PC-9 (cell line): Measurements from ENCODE around the gene GADD45A. TPM values are rescaled to one million over a fixed set of nuclear protein-coding genes. Genes with fewer than 3 reads are reported as not detected.

Experiments used
- BruUV-seq: library from RNA; stranded (reverse); fragments of 400-500 nt; replicated peaks from 2 replicates; lab custom pipeline; 2021; lab: Mats Ljungman, UMichigan
- CTCF ChIA-PET: fragments of 300-600 bp; sonication (Branson Sonifier 250); formaldehyde crosslinking; loops from one replicate; lab custom pipeline; 2022; ENCODE audit warnings: antibody characterized with exemption; lab: Charles Lee
- POLR2A ChIA-PET: fragments of 300-600 bp; sonication (Branson Sonifier 250); formaldehyde crosslinking; loops from one replicate; lab custom pipeline; 2022; ENCODE audit warnings: antibody characterized with exemption; ENCODE audit not compliant: unreplicated experiment; lab: Charles Lee
- DNase-seq, 2 experiments: peaks; one replicate each; pipeline versions ENCODE4 v3.0.0 to v3.0.0-alpha.2; 2015 to 2022; ENCODE audit warnings: mixed read lengths in 1 of 2
- H2AFZ ChIP-seq: fragments of 200-600 bp; sonication (generic); 2 replicates; pipeline ENCODE4 v1.8.1; 2017; ENCODE audit warnings: antibody characterized with exemption
- H3F3A ChIP-seq: fragments of 200-600 bp; sonication (generic); 2 replicates; pipeline ENCODE4 v1.8.1; 2017; ENCODE audit warnings: antibody characterized with exemption, mild to moderate bottlenecking, low read depth; ENCODE audit not compliant: insufficient read depth
- H3K27ac ChIP-seq: fragments of 200-600 bp; sonication (generic); 2 replicates; pipeline ENCODE4 v1.6.1; 2016; ENCODE audit warnings: mixed run types
- H3K27me3 ChIP-seq: fragments of 200-600 bp; sonication (generic); 2 replicates; pipeline ENCODE4 v1.6.1; 2016; ENCODE audit warnings: low read depth, mixed run types; ENCODE audit not compliant: insufficient read depth
- H3K36me3 ChIP-seq: fragments of 200-600 bp; sonication (generic); 2 replicates; pipeline ENCODE4 v1.6.1; 2016; ENCODE audit warnings: low read depth, mixed run types
- H3K4me1 ChIP-seq: fragments of 200-600 bp; sonication (generic); replicated peaks from 2 replicates; pipeline ENCODE4 v1.6.1; 2016; ENCODE audit warnings: mixed run types; ENCODE audit not compliant: insufficient read depth
- H3K4me2 ChIP-seq: fragments of 200-600 bp; sonication (generic); 2 replicates; pipeline ENCODE4 v1.6.1; 2017; ENCODE audit warnings: mixed run types
- H3K4me3 ChIP-seq: fragments of 200-600 bp; sonication (generic); 2 replicates; pipeline ENCODE4 v1.6.1; 2016; ENCODE audit warnings: mixed run types
- H3K79me2 ChIP-seq: fragments of 200-600 bp; sonication (generic); 2 replicates; pipeline ENCODE4 v1.6.1; 2017; ENCODE audit warnings: low read depth, mixed run types
- H3K9me2 ChIP-seq: fragments of 200-600 bp; sonication (generic); 2 replicates; pipeline ENCODE4 v1.8.1; 2017; ENCODE audit warnings: mild to moderate bottlenecking; ENCODE audit not compliant: insufficient read depth
- H3K9me3 ChIP-seq: fragments of 200-600 bp; sonication (generic); 2 replicates; pipeline ENCODE4 v1.8.1; 2016; ENCODE audit warnings: low read depth; ENCODE audit not compliant: insufficient read depth
- H4K20me1 ChIP-seq: fragments of 200-600 bp; sonication (generic); 2 replicates; pipeline ENCODE4 v1.8.1; 2017; ENCODE audit not compliant: insufficient read depth
- EZH2 ChIP-seq: fragments of 200-600 bp; sonication (generic); IDR thresholded peaks from 2 replicates; pipeline ENCODE4 v1.8.0; 2017; ENCODE audit warnings: antibody characterized with exemption, low read depth
- intact Hi-C: fragments of 100-400 bp; cut with micrococcal nuclease; formaldehyde crosslinking; loops from one replicate; pipeline ENCODE4 v1.10.0; 2022; ENCODE audit not compliant: unreplicated experiment
- total RNA-seq: library from RNA; stranded (reverse); gene quantifications from 2 replicates; pipeline ENCODE4 v1.2.3, GENCODE V29; 2021
- TF ChIP-seq, protein P1 (sequence below): fragments of 200-600 bp; sonication (generic); conservative IDR thresholded peaks from 2 replicates; pipeline ENCODE4 v1.6.1; 2017; ENCODE audit warnings: mixed run types, antibody characterized with exemption, mild to moderate bottlenecking, moderate library complexity

The GADD45A gene
- total RNA-seq, 1 experiment from 2014 or later = 63.6 TPM

GRCh38 chr1:67716800-67717199 lies 31.8 kb downstream of the GADD45A start:
- intact Hi-C loops = no loop called here

GRCh38 chr1:67717876-67718275 lies 32.9 kb downstream of the GADD45A start:
- Histone ChIP-seq H3K79me2 (peaks cover 4% of the 10 kb centered on the region; the same call in 1 of the 2 replicates), H3K4me2 (peak overlapping the region; percentile 9; the same call in 1 of the 2 replicates), H4K20me1 (no peaks in the 10 kb centered on the region), H3F3A (peaks cover 13% of the 10 kb centered on the region), H3K27me3 (no peaks in the 10 kb centered on the region), H3K27ac (no peak overlapping the region), H3K36me3 (no peaks in the 10 kb centered on the region), H3K4me3 (no peak overlapping the region), H3K4me1 (peaks cover 43% of the 10 kb centered on the region), H3K9me3 (no peaks in the 10 kb centered on the region), H3K9me2 (no peaks in the 10 kb centered on the region), H2AFZ (no peak overlapping the region)
- intact Hi-C loops = no loop called here
- no TSS peak for BruUV-seq
- no peak for TF ChIP-seq EZH2
- TF ChIP-seq, protein P1, sequence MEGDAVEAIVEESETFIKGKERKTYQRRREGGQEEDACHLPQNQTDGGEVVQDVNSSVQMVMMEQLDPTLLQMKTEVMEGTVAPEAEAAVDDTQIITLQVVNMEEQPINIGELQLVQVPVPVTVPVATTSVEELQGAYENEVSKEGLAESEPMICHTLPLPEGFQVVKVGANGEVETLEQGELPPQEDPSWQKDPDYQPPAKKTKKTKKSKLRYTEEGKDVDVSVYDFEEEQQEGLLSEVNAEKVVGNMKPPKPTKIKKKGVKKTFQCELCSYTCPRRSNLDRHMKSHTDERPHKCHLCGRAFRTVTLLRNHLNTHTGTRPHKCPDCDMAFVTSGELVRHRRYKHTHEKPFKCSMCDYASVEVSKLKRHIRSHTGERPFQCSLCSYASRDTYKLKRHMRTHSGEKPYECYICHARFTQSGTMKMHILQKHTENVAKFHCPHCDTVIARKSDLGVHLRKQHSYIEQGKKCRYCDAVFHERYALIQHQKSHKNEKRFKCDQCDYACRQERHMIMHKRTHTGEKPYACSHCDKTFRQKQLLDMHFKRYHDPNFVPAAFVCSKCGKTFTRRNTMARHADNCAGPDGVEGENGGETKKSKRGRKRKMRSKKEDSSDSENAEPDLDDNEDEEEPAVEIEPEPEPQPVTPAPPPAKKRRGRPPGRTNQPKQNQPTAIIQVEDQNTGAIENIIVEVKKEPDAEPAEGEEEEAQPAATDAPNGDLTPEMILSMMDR = no peak
- peak in 1 of 2 experiments; percentile 59 for DNase-seq
- POLR2A ChIA-PET = interaction anchor here (0.6 kb wide), 1 partner anchor 17 kb away, joined by 3 read pairs; no protein-coding TSS in a partner anchor
- CTCF ChIA-PET = no interaction called here

More at GRCh38 chr1:67716800-67717199, 31.8 kb downstream of the GADD45A start:
- H3K27me3 ChIP-seq = no peaks in the 10 kb centered on the region
- CTCF ChIA-PET = no interaction called here
- peak in 1 of 2 experiments; percentile 61 for DNase-seq
- no peak overlapping the region for H3K4me2 ChIP-seq
- H3K27ac ChIP-seq = peak overlapping the region; percentile 17
- POLR2A ChIA-PET = no interaction called here
- H3K9me2 ChIP-seq = no peaks in the 10 kb centered on the region
- peaks cover 4% of the 10 kb centered on the region; the same call in 1 of the 2 replicates for H3K79me2 ChIP-seq
- H3K36me3 ChIP-seq = no peaks in the 10 kb centered on the region
- BruUV-seq = no TSS peak
- H2AFZ ChIP-seq = no peak overlapping the region
- no peak for TF ChIP-seq EZH2
- TF ChIP-seq, protein P1 = no peak
- no peaks in the 10 kb centered on the region for H3K9me3 ChIP-seq
- no peak overlapping the region for H3K4me3 ChIP-seq
- no peaks in the 10 kb centered on the region for H4K20me1 ChIP-seq
- H3K4me1 ChIP-seq = peaks cover 44% of the 10 kb centered on the region
- H3F3A ChIP-seq = peaks cover 13% of the 10 kb centered on the region

DNA sequence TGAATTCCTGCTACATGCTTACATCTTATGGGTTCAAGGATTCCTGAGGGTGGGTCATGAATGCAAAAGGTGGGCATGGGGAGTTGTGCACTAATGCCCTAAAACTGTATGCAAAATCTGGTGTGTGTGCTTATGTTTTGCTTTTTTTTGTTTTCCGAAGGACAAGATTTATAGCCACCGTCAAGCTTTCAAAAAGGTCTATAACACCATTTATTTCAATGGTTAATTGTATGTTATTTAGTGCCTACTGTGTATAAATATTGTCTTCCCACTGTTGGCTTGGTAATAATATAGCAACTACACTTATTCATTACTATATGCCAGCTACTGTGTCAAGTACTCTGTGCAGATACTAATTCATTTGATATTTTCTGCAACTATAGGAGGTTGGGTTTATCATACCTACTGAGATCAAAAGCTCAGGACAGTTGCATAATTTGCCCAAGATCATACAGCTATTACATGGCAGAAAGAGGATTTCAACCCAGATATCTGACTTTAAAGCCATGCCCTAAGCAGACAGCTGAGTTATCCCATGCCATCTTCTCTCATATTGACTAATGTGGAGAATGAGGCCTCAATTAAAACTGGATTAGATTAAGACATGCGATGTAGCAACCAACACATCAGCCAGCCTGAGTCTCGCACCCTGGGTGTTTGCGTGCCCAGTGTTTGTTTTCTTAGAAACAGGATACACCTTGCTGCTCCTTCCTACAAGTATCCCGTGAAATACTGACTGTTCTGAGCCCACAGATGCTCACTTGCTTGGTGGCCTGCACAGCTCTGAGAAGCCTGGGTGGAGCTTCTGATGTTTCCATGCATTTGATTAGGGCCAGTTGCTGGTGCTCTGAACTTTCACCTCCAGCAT lies 34.6 kb downstream of the GADD45A start:
- Histone ChIP-seq H3F3A (peaks cover 7% of the 10 kb centered on the region; the same call in 1 of the 2 replicates), H3K9me2 (no peaks in the 10 kb centered on the region), H3K27me3 (no peaks in the 10 kb centered on the region), H3K4me2 (no peak overlapping the region), H3K4me3 (no peak overlapping the region), H4K20me1 (no peaks in the 10 kb centered on the region), H2AFZ (no peak overlapping the region), H3K4me1 (peaks cover 38% of the 10 kb centered on the region), H3K9me3 (no peaks in the 10 kb centered on the region), H3K27ac (no peak overlapping the region), H3K79me2 (no peaks in the 10 kb centered on the region), H3K36me3 (no peaks in the 10 kb centered on the region)
- CTCF ChIA-PET = no interaction called here
- intact Hi-C loops = no loop called here
- no peak for DNase-seq
- no peak for TF ChIP-seq EZH2
- TF ChIP-seq, protein P1 = no peak
- POLR2A ChIA-PET = no interaction called here
- BruUV-seq = no TSS peak
